Activated CD8-positive, alpha-beta memory T cell treated with anti-CD3 and anti-CD28 coated beads for 48 hours (primary cell): ENCODE data around the gene KERA.

Source experiments
- DNase-seq, 3 experiments: peaks; one replicate each; pipeline ENCODE4 v3.0.0-alpha.2; 2020; ENCODE audit warnings: low read depth in 2 of 3, low spot score in 2 of 3

Gene KERA

GRCh38 chr12:91017511-91018263 lies 40.1 kb downstream of the KERA start:
- DNase-seq: no peak

- no peak for DNase-seq
These were observed 40.8 kb downstream of the KERA start for GRCh38 chr12:91017043-91017442.

GRCh38 chr12:91009319-91009950 lies 48.4 kb downstream of the KERA start:
- DNase-seq: no peak

GRCh38 chr12:91007531-91008290 lies 50.1 kb downstream of the KERA start:
- no peak for DNase-seq

DNA sequence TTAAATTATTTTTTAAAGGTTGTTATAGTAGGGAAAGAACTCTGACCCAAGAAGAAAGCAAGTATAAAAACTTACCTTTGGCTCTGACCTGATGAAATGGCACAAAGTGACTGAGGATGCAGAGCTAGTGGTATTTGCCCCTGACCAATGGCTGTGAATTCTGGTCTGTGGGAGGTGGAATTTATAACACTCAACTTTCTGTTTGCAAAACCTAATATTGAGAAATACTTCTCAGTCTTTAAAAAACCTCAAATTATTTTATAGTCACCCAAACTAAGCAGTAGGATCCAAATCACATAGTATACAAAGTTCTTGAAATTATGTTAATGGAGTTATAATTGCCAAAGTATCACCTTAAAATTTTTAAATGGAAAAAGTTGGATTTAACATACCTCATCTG lies 53.0 kb downstream of the KERA start, which contains the start of gene EPYC:
TSS of gene EPYC (minus strand) at position 101 of the 400 bp plus-strand sequence. CDS start 2,407 bp downstream, outside the sequence.
- no peak for DNase-seq

- DNase-seq: no peak
These were observed 54.1 kb downstream of the KERA start for GRCh38 chr12:91003737-91004136.

GRCh38 chr12:91001306-91001705 lies 56.5 kb downstream of the KERA start:
- DNase-seq: no peak
